HPDE6-E6E7 (cell line): ENCODE measurements around the gene C1orf167.

Source experiments
- DNase-seq: peaks from one replicate; pipeline ENCODE4 v3.0.0; 2011; ENCODE audit warnings: missing footprints; ENCODE audit errors: extremely low spot score

The C1orf167 gene

GRCh38 chr1:11835441-11836225 is 73.6 kb downstream of the C1orf167 start:
- no peak for DNase-seq

GRCh38 chr1:11836955-11837766 is 75.2 kb downstream of the C1orf167 start:
- no peak for DNase-seq

- DNase-seq: no peak
These were observed 75.9 kb downstream of the C1orf167 start for GRCh38 chr1:11837767-11838348.

GRCh38 chr1:11838349-11839272 is 76.6 kb downstream of the C1orf167 start:
- DNase-seq: peak; percentile 86
